HG03460 (cell line): Measurements from ENCODE around the gene ZNHIT1.

Experiments
- ATAC-seq: cut with Tn5 transposase; IDR thresholded peaks from one replicate; pipeline ENCODE4 v1.9.1; 2021; ENCODE audit not compliant: unreplicated experiment

The ZNHIT1 gene

DNA sequence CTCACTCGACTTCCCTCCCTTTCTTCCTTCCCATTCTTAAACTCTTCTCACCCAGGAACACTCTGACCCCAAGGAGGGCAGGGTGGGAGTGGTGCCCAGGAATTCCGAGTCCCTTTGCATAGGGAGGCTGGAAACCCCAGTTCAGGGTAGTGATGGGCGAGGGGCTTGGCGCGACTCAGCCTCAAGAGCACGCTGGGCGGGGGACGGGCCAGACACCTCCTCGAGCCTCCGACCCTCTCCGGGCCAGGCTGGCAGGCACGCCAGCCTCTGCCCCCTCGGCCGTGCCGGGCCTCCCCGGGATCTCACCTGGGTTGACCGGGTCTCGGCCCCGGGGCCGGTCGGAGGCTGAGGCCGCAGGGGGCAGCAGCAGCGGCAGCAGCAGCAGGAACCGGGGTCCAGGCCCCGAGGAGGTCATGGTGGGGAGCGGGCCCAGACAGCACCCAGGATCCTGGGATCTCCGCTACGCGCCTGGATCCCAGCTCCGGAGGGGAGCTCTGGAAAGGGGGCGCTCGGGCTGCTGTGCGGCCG lies 1.0 kb upstream of the ZNHIT1 start:
- ATAC-seq, result peak; percentile 18

DNA sequence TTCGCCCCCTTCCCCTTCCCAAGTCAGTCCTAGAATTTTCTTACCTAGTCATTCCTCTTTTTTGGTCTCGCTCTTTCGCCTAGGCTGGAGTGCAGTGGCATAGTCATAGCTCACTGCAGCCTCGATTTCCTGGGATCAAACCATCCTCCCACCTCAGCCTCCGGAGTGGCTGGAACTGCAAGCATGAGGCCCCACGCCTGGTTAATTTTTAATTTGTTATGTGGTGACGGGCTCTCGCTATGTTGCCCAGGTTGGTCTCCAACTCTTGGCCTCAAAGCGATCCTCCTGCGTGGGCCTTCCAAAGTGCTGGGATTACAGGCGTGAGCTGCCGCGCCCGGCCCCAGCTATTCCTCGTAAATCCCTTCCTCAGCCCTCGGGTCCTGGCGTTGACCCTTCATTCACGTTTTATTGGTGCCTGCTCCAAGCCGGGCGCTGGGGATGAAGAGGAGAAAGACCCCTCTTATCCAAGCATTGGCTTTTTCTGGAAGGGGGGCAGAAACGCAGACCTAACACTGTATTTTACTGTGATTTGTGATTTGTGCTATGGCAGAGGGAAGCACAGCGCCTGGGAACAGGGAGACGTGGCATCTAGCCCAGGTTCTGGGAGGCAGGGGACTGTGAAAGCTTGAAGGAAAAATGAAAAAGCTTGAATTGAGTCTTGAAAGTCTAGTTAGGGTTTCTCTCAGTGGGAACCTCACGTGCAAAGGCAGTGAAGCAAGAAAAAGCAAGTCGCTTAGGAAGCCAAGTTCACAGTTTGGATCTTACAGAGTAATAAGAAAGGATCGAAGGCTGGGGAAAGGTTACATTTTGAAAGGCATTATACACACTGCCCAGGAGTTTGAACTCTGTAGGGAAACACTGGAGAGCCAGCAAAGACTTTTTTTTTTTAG lies 516 bp downstream of the ZNHIT1 start:
- peak; percentile 8 for ATAC-seq

DNA sequence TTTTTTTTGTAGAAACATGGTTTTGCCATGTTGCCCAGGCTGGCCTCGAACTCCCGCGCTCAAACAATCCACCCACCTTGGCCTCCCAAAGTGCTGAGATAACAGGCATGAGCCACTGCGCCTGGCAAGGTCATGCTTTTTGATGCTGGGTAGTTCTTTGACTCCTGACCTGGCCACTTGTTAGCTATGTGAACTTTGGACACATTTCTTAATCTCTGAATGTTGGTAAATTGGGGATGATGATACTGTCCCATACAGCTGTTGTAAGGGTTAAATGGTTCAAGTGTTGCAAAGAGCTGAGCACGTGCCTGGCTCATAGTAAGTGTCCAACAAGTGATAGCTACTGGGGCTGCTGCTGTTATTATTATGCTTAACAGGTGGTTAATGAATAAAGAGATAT lies 2.3 kb downstream of the ZNHIT1 start:
- no peak for ATAC-seq

DNA sequence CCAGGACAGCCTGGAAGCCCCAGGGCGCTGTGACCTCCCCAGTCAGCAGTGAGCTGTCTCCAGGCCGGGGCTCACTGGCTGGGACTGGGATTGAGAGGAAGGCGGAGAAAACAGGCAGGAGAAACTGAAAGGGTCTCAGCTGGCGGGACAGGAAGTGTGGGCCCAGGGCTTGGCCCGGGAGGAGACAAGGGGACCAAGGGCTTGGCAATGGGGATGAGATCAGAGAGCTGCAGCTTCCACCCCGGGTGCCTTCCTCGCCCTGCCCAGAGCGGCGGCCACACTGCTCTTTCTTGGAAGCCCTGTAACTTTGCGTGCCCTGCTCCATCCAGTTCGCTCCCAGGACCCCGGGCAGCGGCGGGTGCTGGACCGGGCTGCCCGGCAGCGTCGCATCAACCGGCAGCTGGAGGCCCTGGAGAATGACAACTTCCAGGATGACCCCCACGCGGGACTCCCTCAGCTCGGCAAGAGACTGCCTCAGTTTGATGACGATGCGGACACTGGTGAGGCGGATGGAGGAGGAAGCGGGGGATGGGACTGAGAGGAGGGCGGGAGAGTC lies 4.4 kb downstream of the ZNHIT1 start:
- no peak for ATAC-seq

DNA sequence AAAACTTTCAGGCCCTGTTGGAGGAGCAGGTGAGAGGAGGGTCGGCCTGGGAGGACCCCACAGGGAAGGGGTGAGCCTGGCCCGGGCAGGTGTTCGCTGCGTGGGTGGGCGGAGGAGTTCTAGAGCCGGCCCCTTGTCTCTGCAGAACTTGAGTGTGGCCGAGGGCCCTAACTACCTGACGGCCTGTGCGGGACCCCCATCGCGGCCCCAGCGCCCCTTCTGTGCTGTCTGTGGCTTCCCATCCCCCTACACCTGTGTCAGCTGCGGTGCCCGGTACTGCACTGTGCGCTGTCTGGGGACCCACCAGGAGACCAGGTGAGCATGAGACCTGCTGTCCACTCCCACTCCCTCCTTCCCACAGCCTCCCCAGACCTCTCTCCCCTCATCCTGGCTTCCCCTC lies 5.6 kb downstream of the ZNHIT1 start:
- no peak for ATAC-seq

DNA sequence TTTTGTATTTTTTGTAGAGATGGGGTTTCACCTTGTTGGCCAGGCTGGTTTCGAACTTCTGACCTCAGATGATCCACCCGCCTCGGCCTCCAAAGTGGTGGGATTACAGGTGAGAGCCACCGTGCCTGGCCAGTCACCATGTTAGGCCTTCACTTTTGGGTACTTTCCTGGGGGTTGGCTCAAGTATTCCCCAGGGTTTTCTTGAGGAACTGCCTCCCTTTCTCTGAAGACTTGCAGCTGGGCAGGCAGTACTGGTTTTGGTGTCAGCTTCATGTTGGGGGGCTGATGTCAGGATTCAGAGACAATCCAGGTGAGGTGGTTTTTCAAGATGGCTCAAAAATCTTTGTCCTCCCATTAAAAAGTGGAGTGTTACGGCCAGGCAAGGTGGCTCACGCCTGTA lies 7.7 kb downstream of the ZNHIT1 start:
- ATAC-seq, result no peak

DNA sequence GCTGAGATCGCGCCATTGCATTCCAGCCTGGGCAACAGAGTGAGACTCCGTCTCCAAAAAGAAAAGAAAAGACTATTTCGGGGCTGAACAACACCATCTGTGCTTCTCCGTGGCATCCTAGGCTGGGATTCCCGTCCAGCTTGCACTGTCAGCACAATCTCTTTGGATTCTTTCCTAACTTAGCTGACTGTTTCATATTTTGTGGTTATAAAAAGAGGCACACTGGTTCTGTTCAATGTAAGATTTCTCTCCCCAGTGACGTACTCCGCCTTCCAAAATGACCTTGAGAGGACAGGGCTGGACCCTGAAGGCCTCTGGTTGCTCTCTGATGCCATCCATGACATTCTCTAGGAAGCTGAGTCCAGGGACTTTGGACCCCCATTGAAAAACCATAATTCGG lies 8.8 kb downstream of the ZNHIT1 start:
- no peak for ATAC-seq

DNA sequence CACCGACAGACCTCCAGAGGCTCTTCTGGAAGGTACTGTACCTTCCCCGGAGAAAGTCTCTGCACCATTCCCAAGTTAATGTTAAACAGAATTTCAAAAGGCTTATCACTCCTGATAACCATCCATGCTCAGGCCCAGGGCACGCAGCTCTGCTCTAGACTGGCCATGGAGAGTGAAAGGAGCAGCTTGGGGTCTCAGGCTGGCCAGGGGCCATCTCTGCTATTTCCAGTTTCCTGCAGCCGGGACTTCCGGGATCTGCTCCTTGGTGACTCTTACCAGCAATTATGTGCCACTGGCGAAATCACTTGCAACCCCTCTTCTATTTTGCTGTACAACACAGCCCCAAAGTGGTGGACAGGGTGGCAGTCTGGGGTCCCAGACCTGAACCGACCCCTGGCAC lies 13.7 kb downstream of the ZNHIT1 start:
- ATAC-seq, result no peak

DNA sequence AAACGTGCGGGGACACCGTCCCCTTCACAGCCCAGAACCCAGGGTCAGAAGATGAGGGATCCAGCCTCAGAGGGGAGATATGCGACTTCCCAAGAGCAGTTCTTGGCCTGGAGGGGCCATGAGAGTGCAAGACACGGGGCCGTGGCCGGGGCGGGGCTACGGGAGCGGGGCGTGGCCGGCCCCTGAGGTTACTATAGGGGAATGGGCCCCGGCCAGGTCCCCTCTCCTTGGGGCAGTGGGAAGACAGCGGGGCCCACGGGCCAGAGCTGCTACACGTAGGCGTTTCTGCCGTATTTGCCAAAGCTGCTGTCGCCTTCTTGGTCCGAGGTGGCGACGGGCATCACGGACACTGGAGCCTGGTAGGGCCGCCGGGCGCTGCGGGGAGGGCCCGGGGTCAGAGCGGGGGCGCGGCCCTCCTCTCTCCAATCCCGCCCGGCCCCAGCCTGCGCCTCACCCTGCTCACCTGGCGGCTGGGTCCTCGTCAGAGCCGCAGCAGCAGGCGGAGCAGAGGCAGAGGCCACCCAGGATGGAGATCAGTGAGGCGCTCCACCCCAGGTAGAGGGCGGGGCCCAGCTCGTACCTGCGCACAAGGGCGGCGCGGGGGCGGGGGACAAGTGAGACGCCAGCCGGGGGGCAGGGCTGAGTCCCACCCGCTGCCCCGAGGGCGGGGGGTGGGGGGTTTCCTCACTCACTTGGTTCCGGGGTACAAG lies 14.3 kb downstream of the ZNHIT1 start:
- ATAC-seq, result no peak

DNA sequence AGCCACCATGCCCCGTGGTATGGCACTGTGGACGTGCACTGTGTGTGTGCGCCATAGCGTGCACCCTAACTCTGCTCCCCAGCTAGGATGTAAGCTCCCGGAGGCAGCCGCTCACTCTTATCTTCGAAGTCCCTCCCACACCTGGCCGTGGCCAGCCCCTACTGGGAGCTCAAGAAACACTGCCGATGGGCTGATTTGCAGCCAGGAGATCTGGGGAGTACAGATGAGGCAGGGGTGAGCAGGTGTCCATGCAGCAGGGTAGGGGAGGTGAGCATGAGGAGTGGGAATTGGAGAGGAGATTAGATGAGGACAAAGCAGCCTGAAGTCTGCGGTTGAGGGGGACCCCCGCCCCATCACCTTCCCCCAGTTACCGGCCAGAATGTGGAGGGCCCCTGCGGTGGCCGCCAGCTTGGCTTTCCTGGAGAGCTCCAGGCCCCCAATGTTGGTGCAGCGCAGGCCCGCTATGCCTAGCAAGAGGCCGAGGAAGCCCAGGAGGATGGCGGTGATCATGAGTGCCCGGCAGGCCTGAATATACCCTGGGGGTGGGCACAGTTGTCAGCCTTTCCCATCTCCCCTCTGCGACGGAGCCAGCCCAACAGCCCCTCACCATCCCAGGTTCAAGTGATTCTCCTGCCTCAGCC lies 16.1 kb downstream of the ZNHIT1 start:
- no peak for ATAC-seq

DNA sequence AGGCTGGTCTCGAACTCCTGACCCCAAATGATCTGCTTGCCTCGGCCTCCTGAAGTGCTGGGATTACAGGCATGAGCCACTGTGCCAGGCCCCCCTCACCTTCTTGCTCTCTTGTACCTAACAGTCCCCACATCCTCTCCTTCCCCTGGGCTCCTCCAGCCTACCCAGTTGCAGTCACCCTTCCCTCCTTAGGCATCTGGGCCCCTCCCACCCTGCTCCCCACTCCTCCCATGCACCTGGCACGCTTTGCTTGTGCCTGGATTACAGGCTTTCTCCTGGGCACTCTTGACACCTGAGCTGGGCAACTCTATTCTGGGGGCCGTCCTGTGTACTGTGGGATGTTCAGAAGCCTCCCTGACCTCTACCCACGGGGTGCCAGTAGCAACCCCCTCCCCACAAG lies 16.7 kb downstream of the ZNHIT1 start:
- no peak for ATAC-seq

DNA sequence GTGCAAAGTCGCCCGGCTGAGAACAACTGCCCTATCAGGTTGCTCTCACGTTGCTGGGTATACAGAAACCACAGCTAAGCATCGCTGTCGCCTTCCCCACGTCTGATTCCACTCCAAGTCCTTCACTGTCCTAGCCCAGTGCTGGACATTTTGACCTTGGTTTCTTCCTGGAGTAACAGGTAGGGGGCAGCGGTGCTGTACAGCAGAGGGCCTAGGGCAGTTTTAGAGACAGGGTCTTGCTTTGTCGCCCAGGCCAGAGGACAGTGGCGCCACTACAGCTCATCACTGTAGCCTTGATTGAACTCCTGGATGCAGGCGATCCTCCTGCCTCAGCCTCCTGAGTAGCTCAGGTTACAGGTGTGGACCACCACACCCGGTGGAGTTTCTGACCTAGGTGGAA lies 17.1 kb downstream of the ZNHIT1 start:
- ATAC-seq, result no peak

DNA sequence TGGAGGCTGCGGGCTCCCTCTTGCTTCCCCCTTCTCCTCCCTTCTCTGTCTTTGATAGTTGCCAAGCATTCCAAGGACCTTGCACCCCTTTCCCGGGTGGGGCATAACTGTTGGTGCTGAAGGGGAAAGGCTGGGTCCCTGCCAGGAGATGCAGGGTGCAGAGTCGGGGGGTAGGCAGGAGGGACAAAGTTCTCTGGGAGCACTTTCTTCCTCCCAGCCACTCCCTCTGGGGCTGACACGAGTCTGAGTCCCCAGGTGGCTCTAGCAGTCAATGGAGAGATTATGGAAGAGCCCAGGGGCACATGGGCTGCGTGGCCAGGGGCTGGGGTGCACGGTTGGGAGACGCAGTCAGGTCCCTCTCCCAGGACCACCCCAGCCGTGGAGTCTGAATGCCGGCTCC lies 17.6 kb downstream of the ZNHIT1 start:
- no peak for ATAC-seq

DNA sequence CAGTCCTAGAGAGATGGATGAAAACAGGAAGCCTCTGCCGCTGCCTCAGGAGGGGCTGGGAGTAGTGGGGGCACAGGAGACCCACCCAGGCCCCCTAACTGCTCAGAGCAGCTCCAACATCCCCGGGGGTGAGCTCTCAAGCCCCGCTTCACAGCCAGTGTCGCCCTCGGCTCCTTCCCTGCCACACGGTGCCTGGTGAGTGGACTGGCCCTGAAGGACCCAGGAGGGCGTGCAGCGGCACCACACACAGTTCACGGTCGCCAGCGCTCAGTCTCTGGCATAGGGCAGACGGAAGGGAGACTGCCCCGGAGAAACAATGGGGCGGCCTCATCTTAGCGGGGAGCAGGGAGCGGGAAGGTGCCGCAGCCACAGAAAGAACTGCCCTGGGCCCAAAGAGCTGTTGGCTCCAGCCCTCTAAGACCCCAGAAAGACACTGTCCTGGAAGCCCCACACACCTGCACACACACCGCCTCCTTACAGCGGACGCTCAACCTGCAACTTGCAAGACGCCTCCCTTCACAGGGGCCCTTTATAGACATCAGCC lies 18.4 kb downstream of the ZNHIT1 start:
- ATAC-seq, result no peak

DNA sequence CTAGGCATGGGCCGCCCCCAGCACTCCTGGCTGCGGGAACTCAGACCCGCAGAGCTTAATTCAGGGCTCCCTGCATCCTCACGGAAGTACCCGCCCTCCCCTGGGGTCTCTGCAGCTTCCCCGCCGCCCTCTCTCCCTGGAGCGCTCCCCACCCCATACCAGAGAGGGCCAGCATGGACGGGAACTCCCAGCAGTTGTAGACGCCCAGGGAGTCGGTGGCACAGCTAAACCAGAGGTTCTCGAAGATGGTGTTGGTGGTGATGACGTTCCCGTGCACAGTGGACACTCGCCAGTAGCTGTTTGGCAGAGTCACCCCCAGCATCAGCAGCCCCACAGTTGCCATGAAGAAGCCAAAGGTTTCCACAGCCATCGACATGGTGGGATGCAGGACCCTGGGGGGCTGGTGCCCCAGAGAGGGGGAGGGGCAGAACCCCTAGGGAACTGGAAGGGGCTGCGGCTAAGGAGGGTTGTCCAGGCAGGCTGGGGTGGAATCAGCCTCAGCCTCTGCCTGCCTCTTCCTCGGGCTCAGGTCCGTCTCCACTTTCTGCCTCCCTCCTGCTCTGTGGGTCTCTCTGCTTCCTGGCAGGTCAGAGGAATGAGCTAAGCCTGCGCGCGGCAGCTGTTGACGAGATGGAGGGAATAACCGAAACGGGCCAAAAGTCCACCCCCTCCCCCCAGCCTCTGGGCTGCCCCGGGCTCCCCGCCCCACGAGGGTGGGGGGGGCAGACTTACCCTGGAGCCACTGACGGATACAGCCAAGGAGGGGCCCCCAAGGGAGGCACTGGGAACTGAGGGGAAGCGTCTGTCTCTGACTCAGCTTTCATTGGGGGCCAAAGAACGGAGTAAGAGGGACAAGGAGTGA lies 19.5 kb downstream of the ZNHIT1 start, which contains the start of gene CLDN15:
TSS of gene CLDN15 (minus strand) at position 597 of the 862 bp plus-strand sequence. CDS start at position 376, 221 bp downstream.
- ATAC-seq, result no peak

DNA sequence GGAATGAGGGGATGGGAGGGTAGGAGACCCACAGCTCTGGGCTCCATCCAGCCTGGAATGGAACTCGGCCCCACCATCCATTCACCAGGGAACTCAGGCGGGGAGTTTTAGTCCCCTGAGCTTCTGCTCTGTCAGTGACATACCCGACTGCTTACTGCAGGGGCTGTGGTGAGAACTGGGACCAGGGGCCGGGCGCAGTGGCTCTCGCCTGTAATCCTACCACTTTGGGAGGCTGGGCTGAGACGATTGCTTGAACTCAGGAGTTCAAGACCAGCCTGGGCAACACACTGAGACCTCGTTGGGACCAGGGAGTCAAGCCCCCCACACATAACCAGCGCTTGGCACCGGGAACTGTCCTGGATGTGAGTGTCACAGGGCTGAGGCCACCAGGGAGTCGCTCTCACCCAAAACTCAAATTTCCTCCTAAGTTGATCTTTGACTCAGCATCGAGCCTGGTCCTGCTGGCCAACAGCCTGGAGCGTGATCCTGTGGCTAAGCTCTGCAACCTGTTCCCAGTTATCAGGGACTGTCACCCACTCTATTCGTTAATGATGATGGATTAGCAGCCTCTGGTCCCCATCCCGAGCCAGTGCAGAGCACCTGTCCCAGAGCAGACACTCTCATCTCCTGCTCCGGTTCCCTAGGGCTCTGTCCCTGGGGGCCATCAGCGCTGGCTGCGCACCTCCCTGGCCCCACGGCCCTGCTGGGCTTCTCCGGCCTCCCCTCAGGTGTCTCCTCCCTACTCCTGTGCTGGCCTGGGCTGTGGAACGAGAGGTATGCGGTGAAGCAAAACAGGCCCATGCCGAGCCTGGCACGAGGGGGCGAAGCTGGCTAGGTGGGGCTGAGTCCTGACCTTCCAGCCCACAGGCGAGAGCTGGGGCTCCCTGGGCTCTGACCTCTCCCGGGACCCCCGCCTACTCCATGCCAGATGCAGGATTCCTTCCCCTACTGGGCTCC lies 20.5 kb downstream of the ZNHIT1 start:
- ATAC-seq, result no peak

DNA sequence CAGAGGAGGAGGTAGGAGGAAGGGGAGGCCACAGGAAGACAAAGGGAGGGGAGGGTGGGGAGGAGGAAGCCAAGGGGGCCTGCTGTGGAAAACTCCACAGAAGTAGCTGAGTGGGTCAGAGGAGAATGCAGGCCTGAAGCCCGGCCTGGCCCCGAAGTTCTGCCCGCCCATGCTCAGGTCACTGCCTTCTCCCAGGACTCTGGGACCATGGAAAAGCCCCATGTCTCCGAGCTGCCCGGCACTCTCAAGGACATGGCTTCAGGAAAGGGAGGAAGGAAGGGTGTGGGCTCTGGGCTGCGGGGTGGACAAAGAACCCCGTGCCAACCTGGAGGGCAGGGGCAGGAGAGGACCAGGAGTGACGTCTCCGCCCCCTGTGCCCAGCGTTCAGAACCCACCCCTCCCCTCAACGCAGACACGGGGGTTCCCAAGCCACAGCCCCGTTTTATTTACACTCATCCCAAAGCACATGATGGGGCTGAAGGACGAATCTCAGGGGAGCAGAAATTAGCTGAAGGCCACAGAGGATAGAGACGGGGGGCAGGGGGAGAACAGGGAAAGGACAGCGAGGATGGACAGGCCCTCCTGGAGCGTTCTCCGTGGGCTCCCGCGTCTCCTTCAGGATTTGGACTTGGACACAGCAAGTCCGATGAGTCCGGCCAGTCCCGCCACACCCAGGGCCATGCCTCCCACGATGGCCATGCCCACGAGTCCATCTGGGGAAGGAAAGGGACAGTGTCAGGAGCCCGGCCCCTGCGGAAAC lies 21.4 kb downstream of the ZNHIT1 start:
- no peak for ATAC-seq

DNA sequence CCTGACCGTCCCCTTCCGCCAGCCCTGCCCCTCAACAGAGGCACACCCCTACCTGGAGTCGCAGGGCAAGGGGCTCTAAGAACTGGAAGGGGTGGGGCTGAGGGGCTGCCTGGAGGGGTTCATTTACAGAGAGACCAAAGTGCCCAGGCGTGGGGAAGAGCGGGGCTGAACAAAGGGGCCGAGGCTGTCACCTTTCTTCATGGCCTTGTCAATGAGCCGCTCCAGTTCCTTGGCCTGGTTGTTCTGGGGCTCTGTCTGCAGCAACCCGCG lies 21.9 kb downstream of the ZNHIT1 start:
- ATAC-seq, result no peak
